GM19438 (cell line): ENCODE results near the gene PTPN4.
A peak's percentile ranks its signal among the peaks of the same experiment; 100 is the strongest.
"Not testable (repeated sequence)": the region's sequence is repeated elsewhere in the genome, so short reads cannot be mapped to it uniquely, and the experiment has no call there.

Source experiments
- ATAC-seq: cut with Tn5 transposase; IDR thresholded peaks from one replicate; pipeline ENCODE4 v1.9.1; 2021; ENCODE audit warnings: low read depth; ENCODE audit not compliant: unreplicated experiment

Gene PTPN4

DNA sequence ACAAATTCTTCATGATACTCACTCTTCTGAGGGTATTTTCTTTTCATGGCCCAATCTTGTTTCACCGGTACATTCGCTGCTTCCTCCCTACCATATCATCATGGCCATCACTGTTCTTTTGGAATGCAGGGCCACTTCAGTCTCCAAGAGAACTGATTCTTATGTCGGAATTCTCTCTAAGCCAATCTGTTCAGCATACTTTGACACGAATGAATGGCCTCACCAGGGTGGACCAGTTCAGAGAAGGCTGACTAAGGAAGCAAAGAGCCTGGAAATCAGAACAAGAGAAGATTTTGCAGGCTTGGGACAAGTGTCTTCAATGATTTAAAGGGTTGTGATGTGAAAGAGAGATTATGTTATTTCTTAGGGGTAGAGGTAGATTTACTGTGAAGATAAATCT lies 248.1 kb downstream of the PTPN4 start:
- ATAC-seq = no peak

DNA sequence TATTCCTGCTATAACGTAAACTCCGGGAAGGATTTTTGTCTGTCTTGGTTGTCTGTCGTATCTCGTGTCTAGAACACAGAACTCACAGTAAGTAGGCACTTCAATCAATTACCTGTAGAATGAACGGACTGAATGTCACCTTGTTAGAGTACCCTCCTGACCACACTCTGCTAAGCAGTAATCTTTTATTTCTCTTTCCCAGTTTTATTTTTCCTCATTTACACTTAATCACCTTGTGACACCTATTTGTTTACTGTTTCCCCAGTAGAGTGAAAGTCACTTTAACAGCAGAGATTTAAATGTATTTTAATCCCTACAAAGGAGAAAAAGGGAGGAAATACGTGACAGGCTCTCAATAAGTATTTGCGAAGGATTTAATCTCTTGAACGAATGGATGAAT lies 252.6 kb downstream of the PTPN4 start:
- no peak for ATAC-seq

DNA sequence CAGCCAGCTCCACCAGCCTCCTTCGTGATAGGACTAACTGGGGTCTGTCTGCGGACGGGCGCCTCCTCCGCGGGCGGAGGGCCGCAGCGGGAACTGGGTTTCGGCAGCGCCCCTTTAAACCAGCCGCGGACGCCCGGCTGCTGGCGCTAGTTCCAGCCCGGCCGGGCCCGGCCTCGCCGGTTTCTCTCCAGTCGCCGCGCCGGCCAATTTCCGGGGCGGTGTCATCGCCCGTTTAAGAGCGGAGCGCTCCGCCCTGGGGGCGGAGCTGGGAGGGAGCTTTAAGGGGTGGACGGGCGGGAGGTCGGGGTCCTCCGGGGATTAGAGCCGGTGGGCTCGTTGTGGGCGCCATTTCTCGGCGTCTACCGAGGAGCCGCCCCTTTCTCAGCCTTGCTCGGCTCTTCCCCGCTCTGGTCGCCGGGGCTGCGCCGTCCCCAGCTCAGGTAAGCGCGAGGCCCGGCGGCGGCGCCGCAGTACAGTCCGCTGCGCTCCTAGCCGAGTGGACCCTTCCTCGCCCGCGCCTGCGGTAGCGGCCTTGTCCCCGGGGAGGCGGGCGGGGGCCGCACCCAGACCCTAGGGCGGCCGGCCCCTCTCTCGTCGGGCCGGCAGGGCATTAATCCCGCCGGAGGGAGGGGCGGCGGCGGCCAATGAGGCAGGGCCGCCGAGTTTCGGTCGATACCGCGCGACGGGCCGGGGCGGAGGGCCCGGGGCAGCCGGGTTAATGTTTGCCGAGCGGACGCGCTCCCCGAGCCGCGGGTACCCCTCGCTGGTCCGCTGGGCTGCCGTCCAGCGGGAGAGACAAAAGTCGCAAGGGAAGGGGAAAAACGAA lies 253.3 kb downstream of the PTPN4 start, which contains the start of gene EPB41L5:
Gene EPB41L5, plus strand, starts transcription at position 307 of the 826 bp plus-strand sequence. CDS start 6,008 bp downstream, outside the sequence.
- ATAC-seq = peak; percentile 93

- ATAC-seq = no peak
These were observed 254.0 kb downstream of the PTPN4 start for GRCh38 chr2:120013597-120014223.

DNA sequence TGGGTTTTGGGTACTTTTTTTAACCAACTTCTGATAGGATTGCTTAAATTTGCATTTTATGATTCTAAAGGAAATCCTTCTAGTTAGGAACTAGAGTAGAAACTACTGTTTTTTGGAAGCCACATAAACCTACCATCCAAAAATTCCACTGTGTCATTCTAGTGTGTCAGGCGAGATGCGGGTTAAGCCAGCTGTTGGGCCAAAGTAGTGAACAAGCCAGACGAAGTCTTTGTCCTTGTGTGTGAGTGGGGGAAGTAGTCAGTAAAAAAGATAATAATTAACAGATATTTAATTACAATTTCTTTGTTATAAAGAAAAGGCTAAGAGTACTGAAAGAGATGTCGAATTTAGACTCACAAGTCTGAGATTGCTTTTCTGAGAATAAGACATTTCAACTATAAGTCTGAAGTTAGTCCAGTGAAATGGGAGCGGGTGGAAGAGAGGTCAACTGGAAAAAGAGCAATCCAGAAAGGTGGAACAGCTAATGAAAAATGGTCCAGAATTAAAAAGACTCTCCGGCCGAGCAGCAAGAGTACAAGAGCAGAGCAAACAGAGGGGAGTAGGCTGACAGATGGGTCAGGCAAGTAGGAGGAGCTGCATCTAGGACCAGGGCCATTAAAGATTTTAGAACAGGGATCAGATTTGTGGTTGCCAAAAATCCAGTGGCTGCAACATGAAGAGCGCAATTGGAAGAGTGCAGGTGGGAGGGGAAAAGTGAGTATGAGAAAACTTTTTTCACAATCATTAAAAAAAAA lies 254.7 kb downstream of the PTPN4 start:
- ATAC-seq = no peak

GRCh38 chr2:120016800-120017199 lies 257.1 kb downstream of the PTPN4 start:
- no peak for ATAC-seq

DNA sequence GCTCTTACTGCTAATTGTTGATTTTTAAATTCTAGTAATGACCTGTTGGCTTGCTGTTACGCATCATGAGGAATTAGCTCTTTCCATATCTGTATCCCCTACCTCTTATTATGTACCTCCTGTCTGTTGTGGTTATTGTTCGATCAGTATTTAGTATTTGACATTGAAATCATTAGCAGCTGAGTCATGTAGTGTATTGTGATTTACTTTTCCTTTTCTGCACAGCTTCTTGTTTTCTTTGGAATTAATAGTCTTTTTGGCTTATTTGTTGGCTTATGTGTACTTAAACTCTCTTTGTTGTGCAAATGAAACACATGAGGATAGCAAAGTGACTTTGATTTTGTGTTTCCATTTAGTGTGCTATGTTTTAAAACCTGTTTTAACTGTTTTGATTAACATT lies 257.5 kb downstream of the PTPN4 start:
- ATAC-seq = no peak

GRCh38 chr2:120018549-120018948 lies 258.8 kb downstream of the PTPN4 start:
- ATAC-seq = no peak

GRCh38 chr2:120020554-120020953 lies 260.8 kb downstream of the PTPN4 start:
- ATAC-seq = no peak

GRCh38 chr2:120022505-120022904 lies 262.8 kb downstream of the PTPN4 start:
- not testable (repeated sequence) for ATAC-seq

DNA sequence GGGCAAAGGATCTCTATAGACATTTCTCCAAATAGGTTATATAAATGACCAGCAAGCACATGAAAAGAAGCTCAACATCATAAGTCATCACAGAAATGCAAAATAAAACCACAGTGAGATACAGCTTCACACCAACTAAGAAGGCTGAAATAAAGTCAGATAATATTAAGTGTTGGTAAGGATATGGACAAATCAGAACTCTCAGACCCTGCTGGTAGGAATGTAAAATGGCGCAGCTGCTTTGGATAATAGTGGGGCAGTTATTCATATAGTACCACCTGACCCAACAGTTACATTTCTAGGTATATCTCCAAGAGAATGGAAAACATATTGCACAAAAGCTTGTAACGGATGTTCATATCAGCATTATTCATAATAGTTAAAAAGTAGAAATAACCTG lies 267.2 kb downstream of the PTPN4 start:
- no peak for ATAC-seq

DNA sequence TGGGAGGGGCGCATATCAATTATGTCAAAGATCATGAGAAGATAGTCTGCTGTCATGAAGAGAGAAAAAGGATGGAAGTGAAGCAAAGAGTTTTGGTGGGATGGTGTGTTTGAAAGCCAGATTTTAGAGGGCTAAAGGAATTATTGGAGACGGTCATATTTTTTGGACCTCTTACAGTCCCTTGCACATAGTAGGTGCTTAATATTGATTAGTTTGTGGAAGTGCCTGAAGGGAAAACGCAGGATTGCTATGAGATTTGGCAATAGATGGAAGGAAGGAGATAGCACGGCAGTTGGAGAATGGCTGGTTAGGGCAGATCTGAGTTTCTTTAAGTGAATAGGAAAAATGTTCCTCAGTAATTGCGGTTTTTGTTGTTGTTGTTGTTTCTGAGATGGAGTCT lies 269.1 kb downstream of the PTPN4 start:
- no peak for ATAC-seq

- ATAC-seq = no peak
These were observed 270.2 kb downstream of the PTPN4 start for GRCh38 chr2:120029672-120030640.

- ATAC-seq = no peak
These were observed 272.6 kb downstream of the PTPN4 start for GRCh38 chr2:120032297-120032696.
